HG02943 (cell line): ENCODE results near the gene RET.
"Not testable (repeated sequence)": the region's sequence is repeated elsewhere in the genome, so short reads cannot be mapped to it uniquely, and the experiment has no call there.

Experiments
- ATAC-seq: cut with Tn5 transposase; IDR thresholded peaks from one replicate; pipeline ENCODE4 v1.9.1; 2021; ENCODE audit warnings: mild to moderate bottlenecking, low read depth, moderate library complexity; ENCODE audit not compliant: unreplicated experiment

Gene RET

DNA sequence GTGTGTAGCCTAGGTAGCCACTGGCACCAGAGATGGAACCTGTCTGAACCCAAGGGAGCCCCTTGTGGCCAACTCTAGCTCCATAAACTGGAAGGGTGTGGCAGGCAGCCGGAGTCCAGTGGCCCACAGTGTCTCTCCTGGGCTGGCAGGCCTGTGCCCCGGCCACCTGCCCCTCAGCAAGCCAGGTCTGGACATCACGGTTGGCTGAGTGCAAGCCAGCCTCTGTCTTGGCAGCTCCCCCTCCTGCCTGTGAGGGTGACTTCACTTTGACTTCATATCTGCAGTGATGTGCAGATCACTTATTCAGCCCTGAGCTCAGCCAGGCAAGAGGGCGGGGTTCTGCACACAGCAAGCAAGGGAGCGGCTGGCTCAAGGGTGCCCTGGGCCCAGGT, 1.3 kb upstream of the RET start:
- ATAC-seq = no peak

GRCh38 chr10:43076311-43076875, 476 bp upstream of the RET start:
- ATAC-seq = no peak

GRCh38 chr10:43077421-43078171, 727 bp downstream of the RET start:
- no peak for ATAC-seq

- ATAC-seq = no peak
Observed at GRCh38 chr10:43078175-43078985, 1.5 kb downstream of the RET start.

DNA sequence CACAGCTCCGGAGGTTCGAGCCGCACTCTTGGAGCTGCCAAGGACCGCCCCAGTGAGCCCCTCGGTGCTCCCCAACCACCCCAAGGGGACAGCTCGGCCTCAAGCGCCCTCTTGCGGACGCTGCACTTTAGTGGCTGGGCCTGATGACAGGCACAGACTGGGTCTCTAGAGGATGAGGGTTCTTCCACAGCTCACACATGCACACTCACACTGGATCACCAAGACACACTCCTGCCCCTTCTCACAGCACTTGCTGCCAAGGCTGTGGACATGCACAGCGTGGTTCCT, 2.1 kb downstream of the RET start:
- no peak for ATAC-seq

DNA sequence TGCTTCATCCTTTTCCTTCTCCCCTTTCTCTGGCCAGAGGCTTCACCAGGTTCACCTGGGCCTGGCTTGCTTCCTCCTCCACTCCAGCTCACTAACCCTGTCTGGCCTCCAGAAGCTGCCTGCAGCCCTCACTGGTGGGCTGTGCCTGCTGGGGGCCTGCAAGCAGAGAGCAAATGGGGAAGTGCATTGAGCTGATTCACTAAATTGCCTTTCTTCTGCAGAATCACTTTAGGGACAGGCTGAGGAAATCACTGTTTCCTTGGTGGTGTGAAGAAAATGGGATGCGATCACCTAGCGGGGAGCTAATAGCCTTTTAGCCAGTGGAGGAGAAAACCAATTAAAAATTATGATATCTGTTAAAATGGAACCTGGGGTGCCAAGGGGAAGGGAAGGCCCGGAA, 3.0 kb downstream of the RET start:
- no peak for ATAC-seq

DNA sequence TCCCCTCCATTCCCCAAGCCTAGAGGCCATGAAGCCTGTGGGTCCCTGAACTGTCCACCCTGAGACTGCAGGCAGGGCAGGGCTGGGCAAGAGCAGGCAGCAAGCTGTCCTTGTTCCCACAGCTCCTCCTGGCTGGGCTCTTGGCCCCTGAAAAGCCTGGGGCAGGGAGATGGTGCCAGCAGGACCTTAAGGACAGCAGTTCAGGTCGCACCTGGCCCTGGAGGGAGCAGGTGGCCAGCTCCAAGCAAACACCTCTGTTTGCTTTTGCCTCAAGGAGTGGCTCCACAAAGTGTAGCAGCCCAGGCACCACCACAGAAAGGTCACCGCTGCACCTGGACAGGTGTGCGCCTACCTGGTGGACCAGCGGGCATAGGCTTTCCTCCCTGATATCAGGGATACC, 5.2 kb downstream of the RET start:
- ATAC-seq = no peak

DNA sequence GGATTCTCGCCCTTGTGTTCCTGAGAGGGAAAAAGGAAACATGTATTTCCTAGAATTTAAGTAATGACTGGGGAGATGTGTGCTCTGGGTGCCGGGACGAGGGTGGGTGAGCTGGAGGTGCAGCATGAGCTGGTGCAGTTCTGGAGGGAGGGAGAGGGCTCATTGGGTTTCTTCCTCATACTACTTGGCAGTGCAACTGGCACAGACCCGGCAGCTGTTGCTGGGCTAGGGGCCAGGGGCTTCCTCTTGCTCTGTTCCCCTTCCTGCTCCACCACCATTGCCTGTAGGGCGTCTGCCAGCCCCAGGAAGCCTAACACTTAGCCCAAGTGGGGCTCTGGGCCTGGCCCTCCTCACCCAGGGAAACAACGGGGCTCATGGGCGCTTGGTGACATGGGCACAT, 5.9 kb downstream of the RET start:
- no peak for ATAC-seq

DNA sequence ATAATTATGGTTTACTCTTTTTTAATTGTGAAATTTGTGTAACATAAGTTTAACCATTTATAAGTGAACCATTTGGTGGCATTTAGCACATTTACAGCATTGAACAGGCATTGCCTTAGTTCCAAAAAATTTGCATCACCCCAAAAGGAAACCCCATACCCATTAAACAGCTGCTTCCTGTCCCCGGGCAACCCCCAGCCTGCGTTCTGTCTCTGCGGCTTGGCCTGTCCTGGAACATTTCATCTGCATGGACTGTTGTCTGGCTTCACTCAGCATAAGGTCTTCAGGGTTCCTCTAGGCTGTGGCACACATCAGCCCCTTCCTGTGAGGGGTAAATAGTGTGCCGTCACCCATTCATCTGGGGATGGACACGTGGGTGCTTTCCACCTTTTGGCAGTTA, 6.9 kb downstream of the RET start:
- ATAC-seq = no peak

- ATAC-seq = no peak
Observed at GRCh38 chr10:43084812-43085211, 7.9 kb downstream of the RET start.

DNA sequence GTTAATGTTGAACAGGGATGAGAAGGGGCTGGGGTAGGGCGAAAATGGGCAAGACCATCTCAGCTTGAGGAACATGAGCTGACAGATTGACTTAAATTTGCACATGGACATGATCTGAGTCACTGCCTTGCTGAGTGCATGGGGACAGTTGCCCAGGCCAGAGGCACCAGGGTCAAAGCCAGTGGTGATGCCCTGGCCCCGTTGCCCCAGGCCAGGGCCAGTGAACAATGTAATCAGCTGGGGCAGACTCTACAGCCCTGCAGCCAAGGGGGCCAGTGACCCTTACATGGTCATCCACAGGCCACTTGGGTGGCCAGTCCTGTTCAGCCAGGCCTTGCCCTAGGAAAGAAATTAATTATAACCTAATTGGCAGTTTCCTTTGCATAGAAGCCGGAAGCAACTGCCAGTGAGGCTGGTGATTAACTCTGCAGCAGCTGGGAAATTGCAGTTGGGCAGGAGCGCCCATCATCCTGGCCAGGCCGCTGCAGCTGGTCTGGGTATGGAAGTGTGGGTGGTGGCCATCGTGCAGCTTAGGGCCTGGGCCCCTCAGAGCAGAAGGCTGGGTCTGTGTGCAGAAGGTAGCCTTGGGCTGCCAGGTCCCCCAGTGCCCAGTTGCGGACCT, 9.6 kb downstream of the RET start:
- ATAC-seq = no peak

- no peak for ATAC-seq
Observed at GRCh38 chr10:43089519-43089918, 12.7 kb downstream of the RET start.

DNA sequence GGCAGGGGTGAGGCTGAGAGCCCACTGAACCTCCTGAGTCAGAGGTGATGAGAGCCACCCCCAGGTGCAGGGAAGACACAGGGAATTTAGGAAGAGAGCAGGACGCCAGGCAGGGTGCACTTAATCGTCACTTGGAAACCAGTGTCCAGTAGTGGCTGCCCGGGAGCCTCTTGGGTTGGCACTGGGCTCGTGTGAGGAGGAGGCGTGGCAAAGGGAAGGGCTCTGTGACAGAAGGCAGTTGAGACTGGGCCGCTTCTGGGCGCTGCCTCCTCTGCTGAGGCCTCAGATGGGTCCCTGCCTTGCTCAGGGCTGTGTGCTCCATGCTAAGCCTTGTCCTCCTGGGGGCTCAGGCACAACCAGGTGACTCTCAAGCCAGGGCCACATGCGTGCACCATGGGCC, 13.3 kb downstream of the RET start:
- no peak for ATAC-seq

GRCh38 chr10:43090664-43091063, 13.8 kb downstream of the RET start:
- no peak for ATAC-seq

GRCh38 chr10:43091846-43092245, 15.0 kb downstream of the RET start:
- ATAC-seq = no peak

- no peak for ATAC-seq
Observed at GRCh38 chr10:43093423-43094076, 16.7 kb downstream of the RET start.

DNA sequence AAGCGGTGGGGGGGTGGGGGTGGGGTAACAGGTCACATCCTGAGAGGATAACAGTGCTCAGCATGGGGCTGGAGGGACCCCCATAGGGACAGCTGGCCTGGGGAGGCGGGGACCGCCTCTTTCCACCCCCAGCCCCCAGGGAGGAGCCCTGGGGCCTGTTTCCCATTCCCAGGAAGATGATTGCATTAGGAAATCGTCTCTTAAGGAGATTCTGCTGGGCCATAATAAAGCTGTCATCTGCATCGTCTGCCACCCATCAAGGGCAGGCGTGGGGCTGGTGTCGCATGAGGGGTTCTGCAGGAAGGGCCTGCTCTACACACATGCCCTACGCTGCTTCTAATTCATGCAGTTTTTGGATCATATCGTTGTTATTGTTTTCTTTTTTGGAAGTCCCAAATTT, 17.2 kb downstream of the RET start:
- no peak for ATAC-seq

DNA sequence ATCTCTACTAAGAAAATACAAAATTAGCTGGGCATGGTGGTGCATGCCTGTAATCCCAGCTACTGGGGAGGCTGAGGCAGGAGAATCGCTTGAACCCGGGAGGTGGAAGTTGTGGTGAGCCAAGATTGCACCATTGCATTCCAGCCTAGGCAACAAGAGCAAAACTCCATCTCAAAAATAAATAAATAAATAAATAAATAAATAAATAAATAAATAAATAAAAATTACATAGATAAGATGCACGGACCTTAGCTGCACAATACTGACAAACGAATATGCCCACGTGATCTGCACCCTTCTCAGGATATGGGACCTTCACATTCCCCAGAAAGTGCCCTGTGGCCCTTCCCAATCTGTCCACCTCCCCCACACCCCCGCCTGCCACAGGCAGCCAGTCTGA, 22.5 kb downstream of the RET start:
- ATAC-seq = not testable (repeated sequence)

DNA sequence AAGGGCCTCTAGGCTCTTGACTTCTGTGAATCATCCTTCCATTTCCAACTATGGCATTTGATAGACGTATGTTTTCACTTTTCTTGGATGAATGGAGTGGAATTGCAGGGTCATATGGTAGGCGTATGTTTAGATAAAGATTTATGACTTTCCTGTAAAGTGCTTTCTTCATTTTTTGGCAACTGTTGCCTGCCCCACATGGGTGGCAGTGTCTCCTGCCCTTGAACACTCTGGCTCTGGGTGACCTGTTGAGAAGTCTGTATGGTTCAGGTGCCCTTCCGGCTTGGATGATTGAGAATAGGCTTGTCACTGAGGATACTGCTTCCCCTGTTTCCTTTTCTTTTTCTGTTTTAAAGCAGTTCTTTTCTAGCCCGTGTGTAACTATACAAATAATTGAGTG, 23.1 kb downstream of the RET start:
- ATAC-seq = no peak

DNA sequence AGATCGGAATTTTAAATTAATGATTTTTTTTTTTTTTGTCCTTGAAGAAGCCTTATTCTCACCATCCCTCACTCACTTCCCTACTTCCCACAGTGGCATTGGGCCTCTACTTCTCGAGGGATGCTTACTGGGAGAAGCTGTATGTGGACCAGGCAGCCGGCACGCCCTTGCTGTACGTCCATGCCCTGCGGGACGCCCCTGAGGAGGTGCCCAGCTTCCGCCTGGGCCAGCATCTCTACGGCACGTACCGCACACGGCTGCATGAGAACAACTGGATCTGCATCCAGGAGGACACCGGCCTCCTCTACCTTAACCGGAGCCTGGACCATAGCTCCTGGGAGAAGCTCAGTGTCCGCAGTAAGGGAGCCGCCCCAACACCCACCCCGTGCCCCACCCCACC, 23.5 kb downstream of the RET start:
- no peak for ATAC-seq
